Measurements from ENCODE around the gene GPR4. TPM values are rescaled to one million over a fixed set of nuclear protein-coding genes. Genes with fewer than 3 reads are reported as not detected.

GPR4 gene
- total RNA-seq: under 1 TPM in 7 of 8 experiments, not detected in 1; 0.05 to 0.85 (median 0.35) TPM

- peaks cover 0 to 24% of the 10 kb centered on the region in 2 donors for H3K4me1 ChIP-seq (replicated peaks in 1 of 2)
- peak; percentile 57 to 78 (median 69) for ATAC-seq (replicated peaks in 6 of 8)
- 0 to 28% (median 14%) methylated on average over 1 to 4 of the region's 52 CpGs; no CpG with 5 or more reads in 4 of the 10 experiments for WGBS, 10 experiments
- in situ Hi-C loops (cut with MboI; ENCODE audit: low pct_unique_long_range_greater_than_20kb in 2 of 9, low sequenced_read_pairs in 9 of 9, unreplicated experiment in 9 of 9): no loop called here
- no peak within 1 kb of the TSS for H3K4me3 ChIP-seq
- no peak within 1 kb of the TSS for H3K27ac ChIP-seq
Measured at GRCh38 chr19:45601524-45602374, at the start of gene GPR4. TSS of gene GPR4 (minus strand) at chr19:45602212. CDS start at chr19:45591866, 10,346 bp downstream.

- WGBS, 10 experiments: 59 to 95% (median 72%) methylated on average over 1 to 3 of the region's 3 CpGs; no CpG with 5 or more reads in 2 of the 10 experiments
- no peak for ATAC-seq (replicated peaks in 6 of 8)
- in situ Hi-C loops (cut with MboI; ENCODE audit: low pct_unique_long_range_greater_than_20kb in 2 of 9, low sequenced_read_pairs in 9 of 9, unreplicated experiment in 9 of 9): no loop called here
- Histone ChIP-seq H3K4me1 (replicated peaks in 1 of 2) (peaks cover 5 to 15% of the 10 kb centered on the region in 2 donors), H3K4me3 (no peak overlapping the region), H3K27ac (no peak overlapping the region)
Measured at GRCh38 chr19:45650722-45651121, 48.7 kb upstream of the GPR4 start.

GRCh38 chr19:45646345-45646698, 44.3 kb upstream of the GPR4 start:
- H3K4me1 ChIP-seq (replicated peaks in 1 of 2): peaks cover 22 to 23% of the 10 kb centered on the region in 2 donors
- 20 to 49% (median 25%) methylated on average over 1 to 8 of the region's 9 CpGs; no CpG with 5 or more reads in 1 of the 10 experiments for WGBS, 10 experiments

DNA sequence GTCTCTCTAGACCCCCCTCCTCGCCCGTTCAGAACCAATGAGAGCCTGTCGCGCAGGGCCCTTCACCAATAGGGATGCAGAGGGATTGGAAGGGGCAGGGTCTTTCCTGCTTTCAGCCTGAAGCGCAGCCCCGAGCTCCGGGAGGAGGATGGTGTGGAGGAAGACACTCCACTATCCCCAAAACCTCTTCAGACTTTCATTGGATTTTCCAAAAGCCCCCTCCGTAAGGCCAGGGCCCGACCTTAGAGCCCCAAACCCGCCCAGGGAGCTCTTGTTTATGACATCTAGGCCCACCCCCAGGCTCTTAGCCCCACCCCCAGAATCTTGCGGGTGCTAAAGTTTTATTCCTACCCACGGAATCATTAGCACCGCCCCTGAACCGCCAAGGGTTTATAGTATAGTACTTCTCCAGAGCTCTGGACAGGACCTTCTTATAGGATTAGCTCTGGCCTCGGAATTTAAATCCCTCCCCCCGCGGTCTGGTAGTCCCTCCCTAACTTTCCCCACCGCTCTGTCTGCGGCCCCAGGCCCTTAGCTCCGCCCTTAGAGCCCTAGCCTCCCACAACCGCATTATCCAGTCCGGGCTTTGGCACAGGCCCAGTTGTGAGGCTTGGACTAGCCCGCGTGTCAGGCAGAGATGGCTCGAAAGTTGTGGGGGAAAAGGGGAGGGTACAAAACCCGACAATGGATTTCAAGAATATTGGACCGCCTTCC, 43.8 kb upstream of the GPR4 start:
- no peak overlapping the region for H3K27ac ChIP-seq
- ATAC-seq (replicated peaks in 6 of 8): peak; percentile 26 to 89 (median 78)
- in situ Hi-C loops (cut with MboI; ENCODE audit: low pct_unique_long_range_greater_than_20kb in 2 of 9, low sequenced_read_pairs in 9 of 9, unreplicated experiment in 9 of 9): no loop called here
- 0 to 27% (median 5%) methylated on average over 2 to 10 of the region's 27 CpGs; no CpG with 5 or more reads in 5 of the 10 experiments for WGBS, 10 experiments
- peaks cover 22 to 28% of the 10 kb centered on the region in 2 donors for H3K4me1 ChIP-seq (replicated peaks in 1 of 2)
- H3K4me3 ChIP-seq: peak overlapping the region; percentile 33 to 72 (median 48)

More at GRCh38 chr19:45646345-45646698, 44.3 kb upstream of the GPR4 start:
- in situ Hi-C loops (cut with MboI; ENCODE audit: low pct_unique_long_range_greater_than_20kb in 2 of 9, low sequenced_read_pairs in 9 of 9, unreplicated experiment in 9 of 9): no loop called here
- H3K27ac ChIP-seq: no peak overlapping the region
- ATAC-seq (replicated peaks in 6 of 8): no peak
- peak overlapping the region in 4 of 5 donors; percentile 33 to 72 (median 48) for H3K4me3 ChIP-seq

- peak overlapping the region; percentile 49 to 60 for H3K27ac ChIP-seq
- ATAC-seq (replicated peaks in 6 of 8): peak in 6 of 8 experiments; percentile 0 to 70 (median 51)
- WGBS, 10 experiments: no CpG with 5 or more reads among the region's 35 CpGs
- peaks cover 22 to 28% of the 10 kb centered on the region in 2 donors for H3K4me1 ChIP-seq (replicated peaks in 1 of 2)
- peak overlapping the region; percentile 33 to 72 (median 48) for H3K4me3 ChIP-seq
- in situ Hi-C loops (cut with MboI; ENCODE audit: low pct_unique_long_range_greater_than_20kb in 2 of 9, low sequenced_read_pairs in 9 of 9, unreplicated experiment in 9 of 9): no loop called here
Measured at GRCh38 chr19:45645068-45645630, 43.1 kb upstream of the GPR4 start.

DNA sequence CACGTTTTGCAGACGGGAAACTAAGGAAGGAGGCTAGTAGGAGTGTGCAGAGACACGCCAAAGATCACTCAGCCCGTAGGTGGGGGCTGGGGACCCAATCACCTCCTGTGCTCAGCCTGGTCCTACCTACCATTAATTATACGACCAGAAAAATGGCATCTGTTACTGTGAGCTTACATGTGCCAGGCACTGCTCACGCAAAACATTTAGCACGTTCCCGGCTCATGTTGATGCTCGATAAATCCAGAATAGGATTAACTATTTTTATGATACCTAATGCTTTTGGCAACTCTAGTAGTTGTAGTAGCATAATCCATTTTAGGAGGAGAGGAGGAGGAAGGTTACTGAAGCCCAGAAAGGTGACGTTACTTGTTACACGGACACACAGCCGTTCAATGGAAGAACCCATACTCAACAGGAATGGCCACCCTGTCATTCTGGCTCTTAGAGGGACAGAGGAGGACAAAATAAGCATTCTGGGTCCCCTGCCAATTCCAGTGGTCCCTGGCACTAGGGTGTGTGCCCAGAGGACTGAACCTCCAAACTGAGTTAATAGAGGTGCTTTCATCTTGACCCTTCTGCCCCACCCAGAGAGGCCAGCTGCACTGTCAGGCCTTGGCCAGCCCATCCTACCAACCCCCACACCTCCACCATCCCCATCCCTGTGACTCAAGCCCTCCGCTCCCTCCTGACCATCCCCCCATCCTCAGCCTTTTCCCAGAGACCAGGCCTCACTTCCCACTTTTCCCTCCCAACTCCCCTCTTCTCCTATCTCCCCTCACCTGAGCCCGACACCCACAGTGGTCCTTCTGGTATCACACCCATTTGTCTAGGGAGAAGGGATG, 42.1 kb upstream of the GPR4 start:
- peaks cover 22 to 28% of the 10 kb centered on the region in 2 donors for H3K4me1 ChIP-seq (replicated peaks in 1 of 2)
- no peak for ATAC-seq (replicated peaks in 6 of 8)
- peak overlapping the region in 1 of 2 donors; percentile 49 for H3K27ac ChIP-seq
- in situ Hi-C loops (cut with MboI; ENCODE audit: low pct_unique_long_range_greater_than_20kb in 2 of 9, low sequenced_read_pairs in 9 of 9, unreplicated experiment in 9 of 9): no loop called here
- peak overlapping the region; percentile 33 to 72 (median 48) for H3K4me3 ChIP-seq
- WGBS, 10 experiments: 20 to 100% (median 53%) methylated on average over 1 to 9 of the region's 14 CpGs; no CpG with 5 or more reads in 3 of the 10 experiments

- peak in 7 of 8 experiments; percentile 8 to 60 (median 51) for ATAC-seq (replicated peaks in 6 of 8)
- 0 to 22% (median 10%) methylated on average over 2 to 7 of the region's 39 CpGs; no CpG with 5 or more reads in 1 of the 10 experiments for WGBS, 10 experiments
- Histone ChIP-seq H3K27ac (no peak overlapping the region), H3K4me3 (peak overlapping the region; percentile 21 to 41 (median 30)), H3K4me1 (replicated peaks in 1 of 2) (peaks cover 22 to 34% of the 10 kb centered on the region in 2 donors)
- in situ Hi-C loops (cut with MboI; ENCODE audit: low pct_unique_long_range_greater_than_20kb in 2 of 9, low sequenced_read_pairs in 9 of 9, unreplicated experiment in 9 of 9): no loop called here
Measured at GRCh38 chr19:45643024-45643926, 41.3 kb upstream of the GPR4 start.

DNA sequence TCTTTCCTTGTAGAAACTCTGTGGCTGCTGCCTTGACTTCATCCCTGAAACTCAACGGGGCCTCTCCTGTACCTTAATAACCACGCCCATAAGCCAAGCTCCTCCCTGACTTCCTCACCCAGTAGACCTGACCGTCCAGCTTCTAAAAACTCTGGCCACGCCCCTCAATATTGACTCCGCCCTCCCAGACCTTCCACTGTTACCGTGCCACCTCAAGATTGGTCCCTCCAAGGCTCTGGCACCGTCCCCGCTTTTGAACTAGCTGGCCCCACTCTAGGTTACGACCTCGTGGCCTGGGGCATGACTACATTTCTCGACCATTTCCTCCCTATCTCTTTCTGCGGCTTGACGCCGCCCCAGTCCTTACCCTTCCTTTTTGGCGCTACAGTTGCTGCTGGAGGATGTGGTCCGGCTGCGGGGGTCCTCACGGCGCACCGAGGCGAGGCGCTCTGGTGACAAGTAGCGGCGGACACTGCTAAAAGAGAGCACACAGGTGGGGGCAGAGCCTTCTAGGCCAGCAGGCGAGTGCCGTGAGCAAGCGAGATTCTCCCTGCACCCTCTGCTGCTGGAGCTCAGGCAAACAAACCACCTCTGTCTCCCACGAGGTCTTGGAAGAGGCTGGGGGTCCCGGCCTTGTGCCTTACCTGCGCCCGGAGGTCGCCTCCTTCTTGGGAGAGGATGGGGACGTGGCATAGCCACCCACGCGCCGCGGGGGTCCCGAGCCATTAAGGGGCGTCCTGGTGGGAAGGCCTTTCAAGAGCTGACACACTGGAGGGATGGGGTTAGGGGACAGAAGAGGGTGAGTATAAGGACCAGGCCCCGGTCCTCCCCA, 39.5 kb upstream of the GPR4 start:
- in situ Hi-C loops (cut with MboI; ENCODE audit: low pct_unique_long_range_greater_than_20kb in 2 of 9, low sequenced_read_pairs in 9 of 9, unreplicated experiment in 9 of 9): no loop called here

GRCh38 chr19:45640849-45641273, 38.8 kb upstream of the GPR4 start:
- peaks cover 22 to 32% of the 10 kb centered on the region in 2 donors for H3K4me1 ChIP-seq (replicated peaks in 1 of 2)
- ATAC-seq (replicated peaks in 6 of 8): no peak
- WGBS, 10 experiments: 40 to 100% (median 72%) methylated on average over 1 to 5 of the region's 17 CpGs; no CpG with 5 or more reads in 3 of the 10 experiments
- in situ Hi-C loops (cut with MboI; ENCODE audit: low pct_unique_long_range_greater_than_20kb in 2 of 9, low sequenced_read_pairs in 9 of 9, unreplicated experiment in 9 of 9): no loop called here
- H3K27ac ChIP-seq: no peak overlapping the region
- H3K4me3 ChIP-seq: no peak overlapping the region

More for the DNA sequence above, 39.5 kb upstream of the GPR4 start:
- H3K27ac ChIP-seq: no peak overlapping the region
- ATAC-seq (replicated peaks in 6 of 8): peak in 5 of 8 experiments; percentile 6 to 20 (median 13)
- H3K4me3 ChIP-seq: peak overlapping the region in 4 of 5 donors; percentile 8 to 19 (median 14)
- H3K4me1 ChIP-seq (replicated peaks in 1 of 2): peaks cover 22 to 38% of the 10 kb centered on the region in 2 donors
- WGBS, 10 experiments: 0 to 83% (median 12%) methylated on average over 1 to 26 of the region's 40 CpGs; no CpG with 5 or more reads in 1 of the 10 experiments

DNA sequence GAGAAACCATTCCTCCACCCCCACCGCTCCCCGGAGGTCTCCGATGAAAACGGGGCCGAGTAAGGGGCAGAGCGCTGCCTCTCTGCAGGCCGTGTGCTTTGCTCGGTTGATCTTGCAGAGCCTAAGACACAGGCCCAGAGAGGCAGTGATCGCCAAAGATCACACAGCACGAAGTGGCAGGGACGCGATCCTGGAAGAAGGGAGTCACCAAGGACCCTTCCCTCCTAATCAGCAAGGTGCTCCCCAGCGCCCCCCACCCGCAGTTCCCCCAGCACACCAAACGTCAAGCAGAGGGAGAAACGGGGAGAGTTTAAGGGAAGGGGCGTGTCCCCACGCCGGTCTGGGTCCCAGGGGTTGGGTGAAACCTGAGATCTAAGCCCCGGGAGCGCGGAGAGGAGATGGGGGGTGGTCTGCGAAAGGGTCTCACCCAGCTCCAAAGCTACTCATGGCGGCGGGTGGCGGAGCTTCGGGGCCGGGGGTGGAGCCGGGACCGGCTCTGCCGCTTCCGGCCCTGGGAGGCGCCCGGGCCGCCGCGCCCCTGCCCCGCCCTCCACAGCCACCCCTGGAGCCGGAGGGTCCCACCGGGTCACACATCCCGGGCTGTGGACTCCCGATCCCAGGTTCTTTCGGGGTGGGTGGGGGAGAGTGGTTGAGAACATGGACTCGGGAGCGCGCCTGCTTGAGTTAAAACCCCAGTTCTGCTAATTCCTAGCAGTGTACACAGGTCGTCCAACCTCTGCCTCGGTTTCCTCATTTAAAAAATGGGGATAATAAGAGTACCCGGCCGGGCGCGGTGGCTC, 37.1 kb upstream of the GPR4 start, which contains the start of gene EML2:
Gene EML2 (minus strand): TSS at position 468 of the 800 bp plus-strand sequence. CDS start 21 bp downstream, at position 447.
- peak within 1 kb of the TSS; percentile 3 to 35 (median 29) for H3K4me3 ChIP-seq

More for the DNA sequence above, 37.1 kb upstream of the GPR4 start, which contains the start of gene EML2:
- Histone ChIP-seq H3K4me1 (replicated peaks in 1 of 2) (peaks cover 14 to 27% of the 10 kb centered on the region in 2 donors), H3K27ac (peak within 1 kb of the TSS in 1 of 2 donors; percentile 17)
- in situ Hi-C loops (cut with MboI; ENCODE audit: low pct_unique_long_range_greater_than_20kb in 2 of 9, low sequenced_read_pairs in 9 of 9, unreplicated experiment in 9 of 9): no loop called here
- WGBS, 10 experiments: 7 to 67% (median 20%) methylated on average over 3 to 12 of the region's 52 CpGs; no CpG with 5 or more reads in 7 of the 10 experiments
- ATAC-seq (replicated peaks in 6 of 8): peak in 3 of 8 experiments; percentile 6 to 39 (median 7)

All from motor neuron (in vitro differentiated cells).